ENCODE measurements around the gene SCGB2A2. TPM values are rescaled to one million over a fixed set of nuclear protein-coding genes. Genes with fewer than 3 reads are reported as not detected.

The SCGB2A2 gene
- total RNA-seq, result under 1 TPM in 1 of 8 experiments, not detected in 7; 0.14 TPM

GRCh38 chr11:62269654-62270278 lies at the start of gene SCGB2A2:
TSS of gene SCGB2A2 (plus strand) at chr11:62270158. CDS start at chr11:62270217, 59 bp downstream.
- ATAC-seq (replicated peaks in 6 of 8), result no peak
- no peak within 1 kb of the TSS for H3K27ac ChIP-seq
- no peaks in the 10 kb centered on the region for H3K4me1 ChIP-seq (replicated peaks in 1 of 2)
- H3K4me3 ChIP-seq, result no peak within 1 kb of the TSS
- in situ Hi-C loops (cut with MboI; ENCODE audit: low pct_unique_long_range_greater_than_20kb in 2 of 9, low sequenced_read_pairs in 9 of 9, unreplicated experiment in 9 of 9), result no loop called here
- WGBS, 10 experiments, result 0 to 91% (median 59%) methylated on average over 1 to 6 of the region's 10 CpGs; no CpG with 5 or more reads in 2 of the 10 experiments

GRCh38 chr11:62221498-62221897 lies 48.5 kb upstream of the SCGB2A2 start:
- no peaks in the 10 kb centered on the region for H3K4me1 ChIP-seq (replicated peaks in 1 of 2)
- in situ Hi-C loops (cut with MboI; ENCODE audit: low pct_unique_long_range_greater_than_20kb in 2 of 9, low sequenced_read_pairs in 9 of 9, unreplicated experiment in 9 of 9), result loop anchor here in 2 of 9 experiments (25.0 kb wide), 1 partner anchor 91 kb away; no protein-coding TSS in a partner anchor
- ATAC-seq (replicated peaks in 6 of 8), result no peak
- no peak overlapping the region for H3K27ac ChIP-seq
- 30 to 90% (median 75%) methylated on average over 1 to 3 of the region's 3 CpGs; no CpG with 5 or more reads in 4 of the 10 experiments for WGBS, 10 experiments
- no peak overlapping the region for H3K4me3 ChIP-seq

GRCh38 chr11:62223095-62223494 lies 46.9 kb upstream of the SCGB2A2 start:
- ATAC-seq (replicated peaks in 6 of 8), result no peak
- Histone ChIP-seq H3K4me1 (replicated peaks in 1 of 2) (no peaks in the 10 kb centered on the region), H3K4me3 (no peak overlapping the region), H3K27ac (no peak overlapping the region)
- in situ Hi-C loops (cut with MboI; ENCODE audit: low pct_unique_long_range_greater_than_20kb in 2 of 9, low sequenced_read_pairs in 9 of 9, unreplicated experiment in 9 of 9), result loop anchor here in 2 of 9 experiments (25.0 kb wide), 1 partner anchor 89 kb away; no protein-coding TSS in a partner anchor

GRCh38 chr11:62233730-62234129 lies 36.2 kb upstream of the SCGB2A2 start:
- no peaks in the 10 kb centered on the region for H3K4me1 ChIP-seq (replicated peaks in 1 of 2)
- ATAC-seq (replicated peaks in 6 of 8), result no peak
- in situ Hi-C loops (cut with MboI; ENCODE audit: low pct_unique_long_range_greater_than_20kb in 2 of 9, low sequenced_read_pairs in 9 of 9, unreplicated experiment in 9 of 9), result no loop called here
- H3K27ac ChIP-seq, result no peak overlapping the region
- H3K4me3 ChIP-seq, result no peak overlapping the region

- in situ Hi-C loops (cut with MboI; ENCODE audit: low pct_unique_long_range_greater_than_20kb in 2 of 9, low sequenced_read_pairs in 9 of 9, unreplicated experiment in 9 of 9), result no loop called here
- Histone ChIP-seq H3K4me1 (replicated peaks in 1 of 2) (no peaks in the 10 kb centered on the region), H3K27ac (no peak overlapping the region), H3K4me3 (no peak overlapping the region)
- 0 to 92% (median 44%) methylated on average over 1 to 2 of the region's 2 CpGs; no CpG with 5 or more reads in 1 of the 10 experiments for WGBS, 10 experiments
- no peak for ATAC-seq (replicated peaks in 6 of 8)
These were observed 33.8 kb upstream of the SCGB2A2 start for GRCh38 chr11:62236187-62236586.

- WGBS, 10 experiments, result 40 to 60% (median 56%) methylated on average over 1 to 3 of the region's 4 CpGs; no CpG with 5 or more reads in 6 of the 10 experiments
- Histone ChIP-seq H3K4me3 (no peak overlapping the region), H3K4me1 (replicated peaks in 1 of 2) (peaks cover 0 to 10% of the 10 kb centered on the region in 2 donors), H3K27ac (no peak overlapping the region)
- in situ Hi-C loops (cut with MboI; ENCODE audit: low pct_unique_long_range_greater_than_20kb in 2 of 9, low sequenced_read_pairs in 9 of 9, unreplicated experiment in 9 of 9), result no loop called here
- no peak for ATAC-seq (replicated peaks in 6 of 8)
These were observed 32.5 kb upstream of the SCGB2A2 start for GRCh38 chr11:62237499-62237898.

GRCh38 chr11:62238151-62238550 lies 31.8 kb upstream of the SCGB2A2 start:
- no peak overlapping the region for H3K4me3 ChIP-seq
- no peak overlapping the region for H3K27ac ChIP-seq
- in situ Hi-C loops (cut with MboI; ENCODE audit: low pct_unique_long_range_greater_than_20kb in 2 of 9, low sequenced_read_pairs in 9 of 9, unreplicated experiment in 9 of 9), result no loop called here
- peaks cover 0 to 13% of the 10 kb centered on the region in 2 donors for H3K4me1 ChIP-seq (replicated peaks in 1 of 2)
- ATAC-seq (replicated peaks in 6 of 8), result no peak
- 13 to 93% (median 58%) methylated on average over 1 to 4 of the region's 4 CpGs; no CpG with 5 or more reads in 2 of the 10 experiments for WGBS, 10 experiments

- WGBS, 10 experiments, result 0 to 84% (median 72%) methylated on average over 1 to 3 of the region's 3 CpGs; no CpG with 5 or more reads in 4 of the 10 experiments
- no peak overlapping the region for H3K4me3 ChIP-seq
- no peak overlapping the region for H3K27ac ChIP-seq
- in situ Hi-C loops (cut with MboI; ENCODE audit: low pct_unique_long_range_greater_than_20kb in 2 of 9, low sequenced_read_pairs in 9 of 9, unreplicated experiment in 9 of 9), result no loop called here
- ATAC-seq (replicated peaks in 6 of 8), result no peak
- peaks cover 0 to 13% of the 10 kb centered on the region in 2 donors for H3K4me1 ChIP-seq (replicated peaks in 1 of 2)
These were observed 28.9 kb upstream of the SCGB2A2 start for GRCh38 chr11:62241095-62241494.

GRCh38 chr11:62242021-62242420 lies 27.9 kb upstream of the SCGB2A2 start, which contains the start of gene SCGB1D2:
TSS of gene SCGB1D2 (plus strand) at chr11:62242239. CDS start at chr11:62242308, 69 bp downstream.
- peak within 1 kb of the TSS in 1 of 2 donors; percentile 60 for H3K27ac ChIP-seq
- in situ Hi-C loops (cut with MboI; ENCODE audit: low pct_unique_long_range_greater_than_20kb in 2 of 9, low sequenced_read_pairs in 9 of 9, unreplicated experiment in 9 of 9), result no loop called here
- peak; percentile 54 to 100 (median 98) for ATAC-seq (replicated peaks in 6 of 8)
- peaks cover 0 to 13% of the 10 kb centered on the region in 2 donors for H3K4me1 ChIP-seq (replicated peaks in 1 of 2)
- WGBS, 10 experiments, result 0 to 33% (median 13%) methylated on average over 1 to 2 of the region's 3 CpGs; no CpG with 5 or more reads in 6 of the 10 experiments
- H3K4me3 ChIP-seq, result no peak within 1 kb of the TSS

GRCh38 chr11:62245271-62245753 lies 24.6 kb upstream of the SCGB2A2 start:
- in situ Hi-C loops (cut with MboI; ENCODE audit: low pct_unique_long_range_greater_than_20kb in 2 of 9, low sequenced_read_pairs in 9 of 9, unreplicated experiment in 9 of 9), result no loop called here
- H3K27ac ChIP-seq, result no peak overlapping the region
- WGBS, 10 experiments, result 0 to 63% (median 19%) methylated on average over 1 to 5 of the region's 6 CpGs; no CpG with 5 or more reads in 2 of the 10 experiments
- peak in 4 of 8 experiments; percentile 20 to 86 (median 48) for ATAC-seq (replicated peaks in 6 of 8)
- peaks cover 0 to 13% of the 10 kb centered on the region in 2 donors for H3K4me1 ChIP-seq (replicated peaks in 1 of 2)
- H3K4me3 ChIP-seq, result no peak overlapping the region

- H3K27ac ChIP-seq, result no peak overlapping the region
- no peak overlapping the region for H3K4me3 ChIP-seq
- H3K4me1 ChIP-seq (replicated peaks in 1 of 2), result no peaks in the 10 kb centered on the region
- in situ Hi-C loops (cut with MboI; ENCODE audit: low pct_unique_long_range_greater_than_20kb in 2 of 9, low sequenced_read_pairs in 9 of 9, unreplicated experiment in 9 of 9), result no loop called here
- ATAC-seq (replicated peaks in 6 of 8), result no peak
- 0 to 73% (median 28%) methylated on average over 1 to 4 of the region's 4 CpGs; no CpG with 5 or more reads in 3 of the 10 experiments for WGBS, 10 experiments
These were observed 18.3 kb upstream of the SCGB2A2 start for GRCh38 chr11:62251698-62252097.

- 0 to 70% (median 40%) methylated on average over 1 to 2 of the region's 3 CpGs; no CpG with 5 or more reads in 3 of the 10 experiments for WGBS, 10 experiments
- in situ Hi-C loops (cut with MboI; ENCODE audit: low pct_unique_long_range_greater_than_20kb in 2 of 9, low sequenced_read_pairs in 9 of 9, unreplicated experiment in 9 of 9), result no loop called here
- Histone ChIP-seq H3K27ac (no peak overlapping the region), H3K4me1 (replicated peaks in 1 of 2) (no peaks in the 10 kb centered on the region), H3K4me3 (no peak overlapping the region)
- ATAC-seq (replicated peaks in 6 of 8), result no peak
These were observed 15.9 kb upstream of the SCGB2A2 start for GRCh38 chr11:62253999-62254542.

GRCh38 chr11:62256281-62256680 lies 13.7 kb upstream of the SCGB2A2 start:
- Histone ChIP-seq H3K4me1 (replicated peaks in 1 of 2) (no peaks in the 10 kb centered on the region), H3K27ac (no peak overlapping the region), H3K4me3 (no peak overlapping the region)
- no peak for ATAC-seq (replicated peaks in 6 of 8)
- 0 to 93% (median 67%) methylated on average over 1 to 2 of the region's 2 CpGs; no CpG with 5 or more reads in 1 of the 10 experiments for WGBS, 10 experiments
- in situ Hi-C loops (cut with MboI; ENCODE audit: low pct_unique_long_range_greater_than_20kb in 2 of 9, low sequenced_read_pairs in 9 of 9, unreplicated experiment in 9 of 9), result no loop called here

Data from motor neuron (in vitro differentiated cells).